Activated T-helper 1 cell treated with anti-CD3 and anti-CD28 coated beads, Interleukin-2, amount 50 U/mL, for 16 hours (primary cell): ENCODE results near the gene ASGR1.
A peak's percentile ranks its signal among the peaks of the same experiment; 100 is the strongest.

ENCODE experiments used
- DNase-seq, 2 donors: peaks; one replicate each; pipeline ENCODE4 v3.0.0-alpha.2; 2020; ENCODE audit warnings: low read depth in 1 of 2, low spot score in 1 of 2

Gene ASGR1, protein sequence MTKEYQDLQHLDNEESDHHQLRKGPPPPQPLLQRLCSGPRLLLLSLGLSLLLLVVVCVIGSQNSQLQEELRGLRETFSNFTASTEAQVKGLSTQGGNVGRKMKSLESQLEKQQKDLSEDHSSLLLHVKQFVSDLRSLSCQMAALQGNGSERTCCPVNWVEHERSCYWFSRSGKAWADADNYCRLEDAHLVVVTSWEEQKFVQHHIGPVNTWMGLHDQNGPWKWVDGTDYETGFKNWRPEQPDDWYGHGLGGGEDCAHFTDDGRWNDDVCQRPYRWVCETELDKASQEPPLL

DNA sequence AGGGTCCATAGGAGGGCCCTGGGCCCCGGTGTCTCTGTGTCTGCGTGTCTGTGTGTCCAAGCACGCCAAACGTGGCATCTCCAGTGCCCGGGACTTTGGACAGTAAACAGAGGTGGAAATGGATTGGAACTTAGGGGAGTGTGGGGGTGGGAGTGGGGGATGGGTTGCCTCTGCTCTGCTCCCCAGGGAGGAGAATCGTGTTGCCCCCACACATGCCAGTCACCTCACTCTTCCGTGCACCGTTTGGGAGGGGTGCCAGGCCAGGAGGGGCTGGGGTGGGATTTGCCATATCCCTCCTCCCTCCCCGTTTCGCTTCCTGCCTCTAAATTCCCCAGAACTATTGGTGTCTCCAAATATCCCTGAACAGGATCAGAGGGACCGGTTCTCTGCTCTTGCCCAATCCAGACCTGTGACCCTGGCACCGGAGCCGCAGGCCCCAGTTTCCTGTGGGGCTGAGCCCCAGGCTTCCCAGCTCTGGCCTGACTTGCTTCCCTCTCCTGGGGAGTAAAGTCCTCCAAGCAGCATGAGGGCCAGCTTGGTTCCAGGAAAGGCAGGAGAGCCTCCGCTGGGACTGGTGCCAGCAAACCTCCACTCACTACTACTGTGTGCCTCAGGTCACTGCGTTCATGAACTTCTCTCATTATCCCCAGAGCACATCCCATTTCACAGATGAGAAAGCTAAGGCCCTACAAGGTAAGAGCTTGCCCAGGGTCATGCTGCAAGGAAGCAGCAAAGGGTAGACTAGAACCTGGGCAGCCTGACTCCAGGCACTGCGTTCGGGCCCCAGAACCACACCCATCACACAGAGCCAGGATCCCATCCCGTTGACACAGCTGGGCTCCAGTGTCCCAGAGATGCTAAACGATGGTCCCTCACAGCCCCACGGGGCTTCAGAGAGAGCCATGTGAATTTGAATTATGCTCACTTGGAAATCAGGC lies at the start of gene ASGR1:
Gene ASGR1, minus strand, starts transcription at position 54 of the 938 bp plus-strand sequence. CDS start 807 bp downstream, outside the sequence.
- no peak for DNase-seq

DNA sequence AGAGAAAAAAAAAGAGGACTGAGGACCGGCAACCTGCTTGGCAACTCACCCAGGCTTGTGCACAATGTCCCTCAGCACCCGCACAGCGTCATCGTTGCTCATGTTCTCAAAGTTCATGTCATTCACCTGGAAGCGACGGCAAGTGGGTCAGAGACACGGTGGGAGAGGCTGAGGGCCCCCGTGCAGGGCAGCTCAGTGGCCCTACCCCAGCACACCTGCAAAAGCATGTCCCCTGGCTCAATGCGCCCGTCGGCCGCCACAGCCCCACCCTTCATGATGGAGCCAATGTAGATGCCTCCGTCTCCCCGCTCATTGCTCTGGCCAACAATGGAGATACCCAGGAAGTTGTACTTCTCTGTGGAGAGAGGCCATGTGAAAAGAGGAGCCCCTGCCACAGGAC lies 49.8 kb upstream of the ASGR1 start:
- DNase-seq = no peak

DNA sequence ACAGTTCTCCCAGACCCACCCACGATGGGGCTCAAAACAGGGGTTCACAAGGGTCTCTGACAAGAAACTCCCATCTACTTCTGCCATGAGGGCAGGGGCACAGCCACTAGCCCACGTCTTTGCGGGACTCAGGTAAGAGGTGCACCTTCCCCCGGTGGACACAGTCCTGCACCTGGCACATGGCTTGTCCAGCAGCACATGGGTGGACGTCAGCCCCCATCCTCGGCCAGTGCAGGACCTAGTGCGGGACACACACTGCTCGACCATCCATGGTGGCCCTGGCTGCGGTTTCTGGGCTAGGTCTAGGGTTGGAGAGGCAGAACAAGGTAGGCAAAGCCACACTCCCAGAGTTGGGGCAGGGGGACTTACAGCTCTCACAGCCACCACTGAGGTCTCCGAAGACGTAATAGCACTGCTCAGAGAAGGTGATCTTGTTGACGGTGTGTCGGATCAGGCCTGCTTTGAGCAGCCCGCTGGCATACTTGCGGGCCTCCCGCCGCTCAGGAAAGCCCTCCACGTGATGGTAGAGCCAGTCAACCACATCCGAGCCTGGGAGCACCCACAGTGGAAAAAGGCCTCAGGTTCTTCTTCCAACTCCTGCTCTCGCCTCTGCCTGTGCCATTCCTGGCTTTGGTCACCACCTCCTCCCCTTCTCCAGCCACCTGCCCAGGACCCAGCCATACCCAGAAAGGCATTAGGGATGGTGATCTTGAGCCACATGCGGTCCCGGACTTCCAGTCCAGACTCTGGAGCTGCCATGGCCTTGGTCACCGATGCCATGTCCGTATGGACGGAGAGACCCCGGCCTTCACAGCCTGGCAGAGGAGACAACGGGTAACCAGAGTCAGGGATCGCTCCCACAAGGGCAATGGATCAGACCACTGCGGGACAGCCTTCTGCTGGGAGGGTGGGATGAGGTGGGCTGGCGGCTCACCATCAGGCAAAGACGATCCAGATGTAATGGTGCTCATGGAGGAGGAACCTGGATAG lies 47.8 kb upstream of the ASGR1 start:
- no peak for DNase-seq

DNA sequence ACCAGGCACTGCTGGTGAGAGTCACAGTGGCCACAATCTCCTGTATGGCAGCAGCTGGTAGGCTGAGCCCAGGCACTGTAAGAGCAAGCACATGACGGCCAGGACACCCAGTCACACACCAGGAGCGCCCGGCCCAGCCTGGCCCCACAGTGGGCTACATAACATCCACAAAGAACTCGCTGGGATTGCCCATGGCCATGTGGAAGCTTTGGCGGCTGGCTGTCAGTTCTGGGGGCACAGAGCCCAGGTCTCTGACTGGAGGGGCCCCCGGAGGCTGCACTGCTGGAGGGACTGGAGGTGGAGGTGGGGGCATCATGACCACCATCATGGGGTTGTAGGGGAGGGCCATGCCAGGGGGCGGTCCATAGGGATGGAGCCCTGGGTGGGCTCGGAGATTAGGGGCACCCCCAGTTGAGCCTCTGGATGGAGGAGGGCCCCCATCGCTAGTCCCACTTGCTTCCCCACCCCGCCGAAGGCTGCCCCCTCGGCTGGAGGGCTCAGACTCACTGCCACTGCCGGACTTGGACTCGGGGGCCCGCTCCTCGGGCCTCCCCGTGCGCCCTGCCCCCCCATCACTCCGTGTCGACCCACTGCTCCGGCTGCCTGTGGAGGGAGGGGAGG lies 46.7 kb upstream of the ASGR1 start:
- DNase-seq = no peak

DNA sequence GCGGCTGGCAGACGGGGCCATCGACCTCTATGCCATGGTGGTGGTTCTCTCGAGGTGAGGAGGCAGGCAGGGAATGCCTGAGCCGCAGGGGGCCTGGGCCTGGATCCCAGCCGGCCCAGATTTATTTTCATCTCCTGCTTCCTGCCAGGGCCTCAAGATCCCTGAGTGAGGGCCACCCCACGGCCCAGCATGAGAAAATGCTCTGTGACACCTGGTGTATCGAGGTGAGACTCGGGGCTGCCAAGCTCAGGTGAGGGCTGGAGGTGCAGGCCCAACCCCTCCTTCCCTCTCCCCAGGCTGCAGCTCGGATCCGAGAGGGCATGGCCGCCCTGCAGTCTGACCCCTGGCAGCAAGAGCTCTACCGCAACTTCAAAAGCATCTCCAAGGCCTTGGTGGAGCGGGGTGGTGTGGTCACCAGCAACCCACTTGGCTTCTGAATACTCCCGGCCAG lies 45.5 kb upstream of the ASGR1 start:
- no peak for DNase-seq

DNA sequence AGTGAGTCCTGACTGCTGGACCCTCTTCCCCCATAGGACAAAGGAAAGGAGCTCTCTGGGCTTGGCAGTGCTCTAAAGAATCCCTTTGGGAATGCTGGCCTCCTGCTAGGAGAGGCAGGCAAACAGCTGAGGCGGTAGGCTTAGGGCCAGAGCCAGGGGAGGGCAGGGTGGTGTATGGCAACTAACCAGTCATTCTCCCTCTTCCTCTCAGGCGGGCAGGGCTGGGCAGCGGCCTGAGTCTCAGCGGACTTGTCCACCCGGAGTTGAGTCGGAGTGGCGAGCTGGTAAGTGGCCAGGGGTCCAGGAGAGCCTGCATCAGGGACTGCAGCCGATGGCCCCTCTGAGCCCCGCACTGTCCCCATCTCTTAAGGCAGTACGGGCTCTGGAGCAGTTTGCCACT lies 44.9 kb upstream of the ASGR1 start:
- DNase-seq = no peak

DNA sequence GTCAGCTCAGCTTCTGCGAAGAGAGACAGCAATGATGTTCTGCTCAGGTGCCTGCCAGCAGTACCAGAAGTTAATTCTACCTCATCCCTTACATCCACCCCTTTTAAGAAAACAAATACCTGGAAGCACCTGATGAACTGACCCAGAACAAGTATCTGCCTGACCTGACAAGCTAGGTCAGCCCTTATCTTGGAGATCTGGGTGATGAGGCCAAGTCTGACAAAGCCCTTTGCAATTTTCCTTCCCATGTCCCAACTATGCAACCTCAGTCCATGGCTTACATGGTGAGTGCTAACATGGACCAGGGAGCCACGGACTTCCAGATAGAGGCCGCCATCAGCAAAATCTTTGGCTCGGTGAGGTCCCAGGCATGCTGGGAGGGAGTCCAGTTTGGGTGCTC lies 44.2 kb upstream of the ASGR1 start:
- no peak for DNase-seq

DNA sequence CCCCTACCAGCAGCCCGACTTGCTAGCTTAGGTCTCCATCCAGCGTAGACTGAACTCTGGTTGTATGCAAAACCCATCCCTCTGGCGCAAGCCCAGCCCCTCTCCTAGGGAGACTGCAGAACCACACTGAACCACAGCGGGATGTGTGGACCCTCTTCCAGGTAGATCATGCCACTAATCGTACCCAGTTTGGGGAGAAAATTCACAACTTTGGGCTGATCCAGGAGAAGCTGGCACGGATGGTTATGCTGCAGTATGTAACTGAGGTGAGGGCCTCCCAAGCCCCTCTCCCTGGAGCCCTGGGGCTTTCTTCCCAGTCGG lies 43.8 kb upstream of the ASGR1 start:
- DNase-seq = no peak

DNA sequence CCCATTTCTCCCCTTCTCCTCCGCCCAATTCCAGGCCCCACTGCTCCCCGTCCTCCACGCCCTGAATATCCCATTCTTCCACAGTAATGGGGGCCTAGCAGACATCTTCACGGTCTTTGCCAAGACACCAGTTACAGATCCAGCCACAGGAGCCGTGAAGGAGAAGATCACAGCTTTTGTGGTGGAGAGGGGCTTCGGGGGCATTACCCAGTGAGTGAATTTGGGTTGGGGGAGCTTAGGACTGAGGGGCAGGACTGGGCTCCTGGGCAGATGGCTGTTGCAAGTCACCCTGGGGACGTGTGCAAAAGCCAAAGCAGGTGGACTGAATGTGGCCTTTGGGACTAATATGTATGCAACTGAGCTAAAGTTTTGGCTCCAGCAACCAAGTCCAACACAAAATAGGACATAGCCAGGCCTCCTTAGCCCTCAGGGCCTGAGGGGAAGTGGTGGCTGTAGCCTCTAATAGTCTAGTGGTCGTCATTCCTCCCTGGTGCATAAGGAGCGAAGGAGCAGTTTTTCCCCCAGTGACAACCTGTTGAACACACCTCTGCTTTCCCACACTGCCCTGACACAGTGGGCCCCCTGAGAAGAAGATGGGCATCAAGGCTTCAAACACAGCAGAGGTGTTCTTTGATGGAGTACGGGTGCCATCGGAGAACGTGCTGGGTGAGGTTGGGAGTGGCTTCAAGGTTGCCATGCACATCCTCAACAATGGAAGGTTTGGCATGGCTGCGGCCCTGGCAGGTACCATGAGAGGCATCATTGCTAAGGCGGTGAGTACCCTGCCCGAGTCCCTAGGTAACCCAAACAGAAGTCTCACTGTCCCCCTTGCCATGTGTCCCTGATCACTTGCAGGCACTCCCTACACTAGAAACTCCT lies 43.2 kb upstream of the ASGR1 start:
- DNase-seq = no peak

DNA sequence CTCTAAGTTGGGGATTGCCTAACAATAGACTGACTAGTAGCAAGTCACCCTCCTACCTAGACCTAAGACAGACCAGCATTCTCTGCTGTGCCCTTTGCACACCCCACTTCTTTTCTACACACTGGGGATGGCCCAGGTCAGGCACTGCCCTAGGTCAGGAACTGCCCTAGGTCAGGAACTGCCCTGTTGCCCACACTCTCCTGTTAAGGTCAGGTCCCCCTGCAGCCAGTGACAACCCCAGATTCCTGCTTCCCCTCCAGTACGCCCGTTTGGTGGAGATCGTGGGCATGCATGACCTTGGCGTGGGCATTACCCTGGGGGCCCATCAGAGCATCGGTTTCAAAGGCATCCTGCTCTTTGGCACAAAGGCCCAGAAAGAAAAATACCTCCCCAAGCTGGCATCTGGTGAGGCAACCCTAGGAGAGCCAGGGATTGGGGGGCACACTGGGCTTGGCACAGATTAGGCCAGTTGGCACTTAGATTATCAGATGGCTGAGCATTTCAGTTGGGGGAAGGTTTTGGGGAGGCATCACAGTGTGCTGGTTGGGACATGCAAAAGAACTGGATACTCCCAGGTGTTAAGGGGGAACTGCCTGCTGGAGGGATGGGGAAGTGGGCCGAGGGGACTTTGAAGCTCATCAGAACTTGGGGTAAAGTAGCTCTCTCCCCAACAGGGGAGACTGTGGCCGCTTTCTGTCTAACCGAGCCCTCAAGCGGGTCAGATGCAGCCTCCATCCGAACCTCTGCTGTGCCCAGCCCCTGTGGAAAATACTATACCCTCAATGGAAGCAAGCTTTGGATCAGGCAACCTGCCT lies 42.3 kb upstream of the ASGR1 start:
- no peak for DNase-seq

DNA sequence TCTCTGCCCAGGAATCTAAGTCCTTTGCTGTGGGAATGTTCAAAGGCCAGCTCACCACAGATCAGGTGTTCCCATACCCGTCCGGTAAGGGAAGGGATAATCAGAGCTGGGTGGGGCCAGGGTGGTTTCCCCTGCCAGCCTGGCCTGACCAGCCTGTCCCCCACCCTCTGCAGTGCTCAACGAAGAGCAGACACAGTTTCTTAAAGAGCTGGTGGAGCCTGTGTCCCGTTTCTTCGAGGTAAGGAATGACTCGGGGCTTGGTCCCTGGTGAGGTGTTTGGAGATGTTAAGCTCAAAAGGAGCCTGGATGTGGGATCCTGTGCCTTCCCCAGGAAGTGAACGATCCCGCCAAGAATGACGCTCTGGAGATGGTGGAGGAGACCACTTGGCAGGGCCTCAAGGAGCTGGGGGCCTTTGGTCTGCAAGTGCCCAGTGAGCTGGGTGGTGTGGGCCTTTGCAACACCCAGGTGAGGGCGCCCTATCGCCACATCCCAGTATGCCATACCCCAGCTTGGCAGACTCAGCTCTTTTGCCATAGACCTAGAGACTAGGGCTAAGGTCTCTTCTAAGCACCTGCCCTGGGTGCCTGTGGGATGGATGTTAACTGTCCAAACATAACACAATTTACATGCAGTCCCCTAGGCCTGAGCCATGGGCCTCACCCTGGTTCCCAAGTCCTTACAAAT lies 41.6 kb upstream of the ASGR1 start:
- DNase-seq = peak in 1 of 2 donors; percentile 32

DNA sequence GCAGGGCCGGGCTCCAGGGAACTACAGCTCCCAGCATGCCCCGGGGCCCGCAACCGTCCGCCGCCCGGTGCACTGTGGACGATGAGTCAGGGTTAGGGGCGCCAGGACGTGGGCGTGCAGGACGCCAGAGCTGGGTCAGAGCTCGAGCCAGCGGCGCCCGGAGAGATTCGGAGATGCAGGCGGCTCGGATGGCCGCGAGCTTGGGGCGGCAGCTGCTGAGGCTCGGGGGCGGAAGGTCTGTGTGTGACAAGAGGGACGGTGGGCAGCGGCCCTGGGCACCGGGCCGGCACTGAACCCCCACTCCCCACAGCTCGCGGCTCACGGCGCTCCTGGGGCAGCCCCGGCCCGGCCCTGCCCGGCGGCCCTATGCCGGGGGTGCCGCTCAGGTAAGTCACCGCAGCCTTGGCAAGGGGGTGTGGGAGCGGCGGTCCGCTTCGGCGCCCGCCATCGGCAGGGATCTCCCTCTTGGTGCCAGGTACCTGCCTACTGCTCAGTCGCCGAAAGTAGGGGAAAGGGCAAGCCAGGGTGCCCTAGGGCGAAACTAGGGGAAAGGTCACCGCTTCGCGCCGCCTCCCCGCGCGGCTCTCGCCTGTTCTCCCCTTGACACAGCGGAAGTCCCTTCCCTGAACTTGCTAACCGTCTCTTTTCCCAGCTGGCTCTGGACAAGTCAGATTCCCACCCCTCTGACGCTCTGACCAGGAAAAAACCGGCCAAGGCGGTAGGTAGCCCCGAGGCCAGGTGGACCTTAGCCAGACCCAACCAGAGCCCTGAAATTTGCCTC lies 40.8 kb upstream of the ASGR1 start, which contains the start of the genes ACADVL and DLG4:
Gene ACADVL, plus strand, starts transcription at position 127 of the 781 bp plus-strand sequence. Its CDS starts 47 bp downstream, at position 174.
Gene DLG4, minus strand, starts transcription at position 25 of the 781 bp plus-strand sequence.
- DNase-seq = peak; percentile 54 to 67

DNA sequence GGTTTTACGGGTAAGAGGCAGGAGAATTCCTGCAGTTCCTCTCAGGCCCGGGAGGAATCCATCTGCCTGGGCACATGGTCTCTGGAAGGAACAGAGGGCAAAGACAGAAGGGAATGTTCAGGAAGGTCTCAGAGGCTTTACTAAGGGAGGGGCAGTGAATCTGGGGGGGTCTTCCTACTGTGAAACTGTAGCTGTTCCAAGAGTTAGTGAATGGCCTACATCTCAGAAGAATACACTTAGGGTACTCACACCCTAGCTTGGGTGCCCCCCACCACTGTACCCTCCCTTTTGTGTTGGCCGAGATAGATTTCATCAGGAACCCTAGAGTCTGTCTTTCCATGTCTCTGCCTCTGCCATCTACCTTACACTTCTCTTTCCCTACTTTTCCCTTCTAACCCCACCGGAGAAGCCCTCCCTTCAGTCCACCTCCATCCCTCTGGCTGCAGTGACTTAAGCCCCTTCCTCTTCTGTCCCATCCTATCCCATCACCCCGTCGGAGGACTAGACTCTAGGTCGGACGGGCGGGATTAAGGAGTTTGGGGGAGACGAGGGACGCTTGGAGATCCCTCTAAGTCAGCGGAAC lies 40.1 kb upstream of the ASGR1 start:
- no peak for DNase-seq

DNA sequence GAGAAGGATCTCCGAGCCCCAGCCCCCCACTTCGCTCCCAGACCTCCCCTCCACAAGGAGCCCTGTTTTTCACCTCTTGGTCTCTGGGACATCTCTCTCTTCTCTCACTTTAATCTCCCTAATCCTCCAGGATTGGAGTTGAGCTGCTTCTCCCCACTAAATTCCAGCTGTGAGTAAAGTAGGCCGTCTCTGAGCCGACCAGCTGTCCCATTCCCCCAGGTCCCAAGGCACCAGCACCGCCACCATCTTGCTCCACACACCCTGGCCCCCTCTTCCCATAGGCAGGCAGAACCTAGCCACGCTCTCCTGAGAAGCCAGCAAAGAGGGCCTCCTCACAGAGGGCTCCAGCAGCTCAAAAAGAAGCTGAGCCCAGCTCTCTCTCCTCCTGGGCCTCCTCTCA lies 39.6 kb upstream of the ASGR1 start:
- DNase-seq = no peak

DNA sequence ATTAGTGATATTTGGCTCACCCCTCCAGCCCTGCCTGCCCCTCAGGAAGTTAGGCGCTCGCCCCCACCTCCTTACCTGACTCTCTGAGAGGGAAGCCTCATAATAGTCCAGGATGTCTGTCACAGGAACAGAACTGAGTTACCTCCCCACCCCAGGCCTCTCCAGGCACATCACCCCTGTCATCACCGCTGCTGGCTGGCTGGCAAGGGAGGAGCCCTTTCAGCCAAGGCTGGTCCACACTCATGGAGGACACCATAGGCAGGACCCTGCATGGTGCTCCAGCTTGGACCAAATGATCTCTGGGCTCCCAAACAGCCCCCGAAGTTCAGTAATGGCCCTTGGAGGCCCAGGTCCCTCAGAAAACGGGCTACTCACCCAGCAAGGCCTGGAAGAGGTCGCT lies 39.0 kb upstream of the ASGR1 start:
- no peak for DNase-seq

DNA sequence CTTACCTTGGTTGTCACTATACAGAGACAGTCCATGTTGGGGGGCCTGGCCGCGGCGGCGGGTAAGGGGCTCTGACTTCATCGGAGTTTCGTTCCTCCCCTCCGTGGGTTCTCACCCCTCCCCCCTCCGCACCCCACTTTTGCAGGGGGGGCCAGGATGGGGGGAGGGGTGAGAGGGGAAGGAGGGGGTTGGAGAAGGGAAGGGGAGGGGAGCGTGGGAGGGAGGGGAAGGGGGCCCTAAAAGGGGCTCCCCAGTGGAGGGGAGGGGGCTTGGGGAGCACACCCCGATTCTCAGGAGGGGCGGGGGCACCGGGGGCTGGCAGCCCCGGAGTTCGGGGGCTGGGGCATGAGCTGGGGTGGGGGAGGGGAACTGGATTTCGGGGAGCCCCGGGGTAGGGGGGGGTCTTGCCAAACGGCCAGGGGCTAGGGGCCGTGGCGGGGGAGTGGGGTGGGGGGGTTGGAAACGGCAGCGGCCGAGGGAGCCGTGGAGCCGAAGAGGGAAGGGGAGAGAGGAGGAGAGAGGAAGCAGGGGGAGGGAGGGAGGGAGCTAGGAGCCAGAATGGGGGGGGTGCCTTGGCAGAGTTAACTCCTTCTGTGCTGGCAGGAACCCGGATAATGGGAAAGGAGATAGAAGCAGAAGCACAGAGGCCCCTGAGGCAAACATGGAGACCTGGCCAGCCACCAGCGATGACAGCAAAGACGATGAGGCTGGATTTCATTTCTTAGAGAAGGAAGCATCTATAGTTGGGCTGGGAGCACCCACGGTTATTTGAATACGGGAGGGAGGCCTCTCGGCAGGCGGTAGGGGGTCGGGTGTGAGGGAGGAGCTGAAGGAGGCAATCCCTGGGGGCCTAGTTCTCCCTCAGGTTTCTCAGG lies 38.2 kb upstream of the ASGR1 start:
- DNase-seq = no peak
